ENCODE results near the gene POM121C. TPM values are rescaled to one million over a fixed set of nuclear protein-coding genes. Genes with fewer than 3 reads are reported as not detected.
A peak's percentile ranks its signal among the peaks of the same experiment; 100 is the strongest.
"Not testable (repeated sequence)": the region's sequence is repeated elsewhere in the genome, so short reads cannot be mapped to it uniquely, and the experiment has no call there.

Gene POM121C
- total and polyA plus RNA-seq, 2 experiments from 2014 or later: 41.5 to 44.0 TPM

- H2AFZ ChIP-seq: not testable (repeated sequence)
These were observed 75.3 kb downstream of the POM121C start for GRCh38 chr7:75410823-75411173.

GRCh38 chr7:75409880-75410822 is 75.9 kb downstream of the POM121C start:
- DNase-seq (ENCODE audit: low spot score); H3K9me2 ChIP-seq (ENCODE audit: insufficient read depth); H3K27me3 ChIP-seq (ENCODE audit: insufficient read depth); H4K20me1 ChIP-seq (replicated peaks; ENCODE audit: insufficient read depth); H3K4me2 ChIP-seq; H3K4me3 ChIP-seq; H3K36me3 ChIP-seq (ENCODE audit: insufficient read depth); H3F3A ChIP-seq (replicated peaks; ENCODE audit: low read depth); H3K36me3 Mint-ChIP-seq (ENCODE audit: low read depth); H3K79me2 ChIP-seq (replicated peaks; ENCODE audit: insufficient read depth); H2AFZ ChIP-seq; H3K27me3 Mint-ChIP-seq (ENCODE audit: insufficient read depth, low read depth, poor library complexity); H3K4me1 ChIP-seq (ENCODE audit: insufficient read depth); H3K27ac Mint-ChIP-seq; H3K4me1 Mint-ChIP-seq; H3K27ac ChIP-seq (ENCODE audit: low read depth); H3K9me3 Mint-ChIP-seq: not testable (repeated sequence)
- peak; percentile 94 for ATAC-seq
- H3K4me3 Mint-ChIP-seq: peak overlapping the region; percentile 55; the same call in 2 of the 3 replicates

More at GRCh38 chr7:75410823-75411173, 75.3 kb downstream of the POM121C start:
- not testable (repeated sequence) for H3K4me1 Mint-ChIP-seq; H3K9me2 ChIP-seq (ENCODE audit: insufficient read depth); H3K4me3 Mint-ChIP-seq; H3K36me3 ChIP-seq (ENCODE audit: insufficient read depth); DNase-seq (ENCODE audit: low spot score); H3K36me3 Mint-ChIP-seq (ENCODE audit: low read depth); H3K4me1 ChIP-seq (ENCODE audit: insufficient read depth); H3F3A ChIP-seq (replicated peaks; ENCODE audit: low read depth); H4K20me1 ChIP-seq (replicated peaks; ENCODE audit: insufficient read depth); H3K4me3 ChIP-seq; H3K79me2 ChIP-seq (replicated peaks; ENCODE audit: insufficient read depth); H3K27me3 Mint-ChIP-seq (ENCODE audit: insufficient read depth, low read depth, poor library complexity); H3K27ac ChIP-seq (ENCODE audit: low read depth); H3K4me2 ChIP-seq; H3K9me3 Mint-ChIP-seq; H3K27ac Mint-ChIP-seq; H3K27me3 ChIP-seq (ENCODE audit: insufficient read depth)
- peak; percentile 23 for ATAC-seq

GRCh38 chr7:75404663-75405062 is 81.4 kb downstream of the POM121C start:
- H3K4me2 ChIP-seq; DNase-seq (ENCODE audit: low spot score); H3K4me1 Mint-ChIP-seq; H3K4me1 ChIP-seq (ENCODE audit: insufficient read depth); H3K9me2 ChIP-seq (ENCODE audit: insufficient read depth); H3K4me3 Mint-ChIP-seq; H3K27me3 Mint-ChIP-seq (ENCODE audit: insufficient read depth, low read depth, poor library complexity); H3K79me2 ChIP-seq (replicated peaks; ENCODE audit: insufficient read depth); H3K36me3 ChIP-seq (ENCODE audit: insufficient read depth); H3K36me3 Mint-ChIP-seq (ENCODE audit: low read depth); H4K20me1 ChIP-seq (replicated peaks; ENCODE audit: insufficient read depth); H3K27ac ChIP-seq (ENCODE audit: low read depth); H3K4me3 ChIP-seq; H3K9me3 Mint-ChIP-seq; H3K27ac Mint-ChIP-seq; H2AFZ ChIP-seq; H3F3A ChIP-seq (replicated peaks; ENCODE audit: low read depth); H3K27me3 ChIP-seq (ENCODE audit: insufficient read depth): not testable (repeated sequence)
- peak; percentile 95 for ATAC-seq

- not testable (repeated sequence) for H3K36me3 ChIP-seq (ENCODE audit: insufficient read depth); H3K9me3 Mint-ChIP-seq; H3K79me2 ChIP-seq (replicated peaks; ENCODE audit: insufficient read depth); H2AFZ ChIP-seq; H3K27me3 ChIP-seq (ENCODE audit: insufficient read depth); H3K4me2 ChIP-seq; H3F3A ChIP-seq (replicated peaks; ENCODE audit: low read depth); H3K4me1 ChIP-seq (ENCODE audit: insufficient read depth); H3K4me3 Mint-ChIP-seq; H3K27ac ChIP-seq (ENCODE audit: low read depth); H3K4me1 Mint-ChIP-seq; H3K9me2 ChIP-seq (ENCODE audit: insufficient read depth); H3K4me3 ChIP-seq; H4K20me1 ChIP-seq (replicated peaks; ENCODE audit: insufficient read depth); H3K36me3 Mint-ChIP-seq (ENCODE audit: low read depth); DNase-seq (ENCODE audit: low spot score); H3K27me3 Mint-ChIP-seq (ENCODE audit: insufficient read depth, low read depth, poor library complexity); H3K27ac Mint-ChIP-seq
- ATAC-seq: peak; percentile 10
These were observed 82.3 kb downstream of the POM121C start for GRCh38 chr7:75403455-75404443.

- not testable (repeated sequence) for H3K27me3 ChIP-seq (ENCODE audit: insufficient read depth); H3K9me2 ChIP-seq (ENCODE audit: insufficient read depth); H3K79me2 ChIP-seq (replicated peaks; ENCODE audit: insufficient read depth); H3K9me3 Mint-ChIP-seq; DNase-seq (ENCODE audit: low spot score); H2AFZ ChIP-seq; H4K20me1 ChIP-seq (replicated peaks; ENCODE audit: insufficient read depth); H3K27me3 Mint-ChIP-seq (ENCODE audit: insufficient read depth, low read depth, poor library complexity); H3K4me3 ChIP-seq; H3K4me3 Mint-ChIP-seq; H3F3A ChIP-seq (replicated peaks; ENCODE audit: low read depth); H3K4me1 Mint-ChIP-seq; ATAC-seq; H3K27ac ChIP-seq (ENCODE audit: low read depth); H3K36me3 Mint-ChIP-seq (ENCODE audit: low read depth); H3K27ac Mint-ChIP-seq; H3K4me1 ChIP-seq (ENCODE audit: insufficient read depth); H3K36me3 ChIP-seq (ENCODE audit: insufficient read depth); H3K4me2 ChIP-seq
These were observed 85.5 kb downstream of the POM121C start for GRCh38 chr7:75400575-75400974.

- H3K79me2 ChIP-seq (replicated peaks; ENCODE audit: insufficient read depth); H3K27me3 Mint-ChIP-seq (ENCODE audit: insufficient read depth, low read depth, poor library complexity); H3K9me2 ChIP-seq (ENCODE audit: insufficient read depth); H3K27me3 ChIP-seq (ENCODE audit: insufficient read depth); H3F3A ChIP-seq (replicated peaks; ENCODE audit: low read depth); H3K36me3 Mint-ChIP-seq (ENCODE audit: low read depth); H3K4me2 ChIP-seq; H4K20me1 ChIP-seq (replicated peaks; ENCODE audit: insufficient read depth); H3K4me3 ChIP-seq; H3K4me1 Mint-ChIP-seq; H3K27ac ChIP-seq (ENCODE audit: low read depth); H3K27ac Mint-ChIP-seq; H2AFZ ChIP-seq; H3K4me1 ChIP-seq (ENCODE audit: insufficient read depth); H3K36me3 ChIP-seq (ENCODE audit: insufficient read depth); H3K4me3 Mint-ChIP-seq; DNase-seq (ENCODE audit: low spot score); H3K9me3 Mint-ChIP-seq: not testable (repeated sequence)
- peak; percentile 84 for ATAC-seq
These were observed 87.1 kb downstream of the POM121C start for GRCh38 chr7:75398771-75399700.
